Upper lobe of left lung (tissue), 6 donors: Measurements from ENCODE around the gene USP53. TPM values are rescaled to one million over a fixed set of nuclear protein-coding genes. Genes with fewer than 3 reads are reported as not detected.

Experiments used
- ATAC-seq, 2 donors: fragments of 200-7000 bp; cut with Tn5 transposase; one replicate each; pipeline ENCODE4 v1.9.1; 2022; ENCODE audit warnings: mild to moderate bottlenecking in 2 of 2, moderate library complexity in 2 of 2; ENCODE audit not compliant: low FRiP score in 2 of 2
- DNase-seq, 2 donors: peaks; one replicate each; pipeline ENCODE4 v3.0.0-alpha.2; 2019 to 2020
- H3K27ac ChIP-seq, 4 donors: fragments of 200-600 bp; sonication (generic); one replicate each; pipeline ENCODE4 v1.5.1; 2016 to 2019
- H3K27me3 ChIP-seq, 4 donors: fragments of 200-600 bp; sonication (generic); one replicate each; pipeline ENCODE4 v1.5.1; 2017 to 2019
- H3K36me3 ChIP-seq, 4 donors: fragments of 200-600 bp; sonication (generic); one replicate each; pipeline ENCODE4 v1.5.1; 2016 to 2019
- H3K4me1 ChIP-seq, 4 donors: fragments of 200-600 bp; sonication (generic); one replicate each; pipeline ENCODE4 v1.5.1; 2018 to 2019
- H3K4me3 ChIP-seq, 4 donors: fragments of 200-600 bp; sonication (generic); one replicate each; pipeline ENCODE4 v1.5.1; 2017 to 2019; ENCODE audit warnings: mild to moderate bottlenecking in 2 of 4, moderate library complexity in 1 of 4
- H3K9me3 ChIP-seq, 4 donors: fragments of 200-600 bp; sonication (generic); one replicate each; pipeline ENCODE4 v1.5.1; 2018 to 2019
- CTCF ChIP-seq, 6 experiments: fragments of 450-650 bp in 4 of 6; fragments of 200-600 bp in 2 of 6; sonication (generic) in 2 of 6; IDR thresholded peaks; one replicate each; pipeline ENCODE4 v1.5.1; 2016 to 2019; ENCODE audit warnings: antibody characterized with exemption in 6 of 6
- EP300 ChIP-seq, 4 donors: sonication (generic); formaldehyde crosslinking; IDR thresholded peaks; one replicate each; pipeline ENCODE4 v1.5.1; 2017; ENCODE audit warnings: antibody characterized with exemption in 4 of 4, control low read depth in 2 of 4
- POLR2A ChIP-seq, 4 donors: fragments of 450-650 bp; IDR thresholded peaks; one replicate each; pipeline ENCODE4 v1.5.1; 2016 to 2017; ENCODE audit warnings: antibody characterized with exemption in 4 of 4, mild to moderate bottlenecking in 2 of 4
- POLR2AphosphoS5 ChIP-seq, 2 donors: sonication (generic); formaldehyde crosslinking; IDR thresholded peaks; one replicate each; pipeline ENCODE4 v1.5.1; 2017; ENCODE audit warnings: antibody characterized with exemption in 2 of 2
- WGBS, 2 donors: methylation state at CpG; one replicate each; pipeline ENCODE4 v1.1.5; 2017 to 2018; 5-methylcytosine and 5-hydroxymethylcytosine counted together
- total RNA-seq, 6 donors: library from RNA; depleted of rRNA in 4 of 6; stranded (reverse); fragments of >200 nt in 4 of 6; gene quantifications; one replicate each; pipeline versions ENCODE4 v1.1.0 to v1.2.1, GENCODE V29; 2016 to 2021
- donor health status: DM: no; HTN: no; CAD: no; lungs with moderate emphysema.
- donor health status: DM: no; HTN: yes; CAD: no; lungs with severe emphysema.

Gene USP53
- total RNA-seq, 6 donors from 2014 or later: 44.4 to 130 (median 56.0) TPM

GRCh38 chr4:119260528-119260927, 48.0 kb downstream of the USP53 start:
- no peak overlapping the region for H3K27ac ChIP-seq
- peaks cover 5 to 77% (median 15%) of the 10 kb centered on the region in 4 donors for H3K36me3 ChIP-seq
- no peak overlapping the region for H3K4me3 ChIP-seq
- WGBS, 2 donors: 95 to 96% methylated on average over 6 of the region's 6 CpGs
- H3K9me3 ChIP-seq: no peaks in the 10 kb centered on the region
- H3K27me3 ChIP-seq: no peaks in the 10 kb centered on the region
- ATAC-seq (no peak), DNase-seq (no peak)
- no peak for TF ChIP-seq EP300 (IDR thresholded peaks at IDR 0.05)
- no peaks in the 10 kb centered on the region for H3K4me1 ChIP-seq

- H3K4me1 ChIP-seq: no peaks in the 10 kb centered on the region
- DNase-seq: no peak
- H3K27ac ChIP-seq: no peak overlapping the region
- H3K9me3 ChIP-seq: no peaks in the 10 kb centered on the region
- no peaks in the 10 kb centered on the region for H3K27me3 ChIP-seq
- no peak for ATAC-seq
- no peak for TF ChIP-seq CTCF (IDR thresholded peaks at IDR 0.05)
- TF ChIP-seq POLR2AphosphoS5 (IDR thresholded peaks at IDR 0.05): no peak
- no peak for TF ChIP-seq EP300 (IDR thresholded peaks at IDR 0.05)
- TF ChIP-seq POLR2A (IDR thresholded peaks at IDR 0.05): no peak
- H3K36me3 ChIP-seq: peaks cover 3 to 76% (median 10%) of the 10 kb centered on the region in 4 donors
- H3K4me3 ChIP-seq: no peak overlapping the region
- 97 to 98% methylated on average over 1 of the region's 1 CpG for WGBS, 2 donors
Measured at GRCh38 chr4:119261986-119262385, 49.5 kb downstream of the USP53 start.

- no peaks in the 10 kb centered on the region for H3K9me3 ChIP-seq
- H3K27ac ChIP-seq: no peak overlapping the region
- TF ChIP-seq POLR2AphosphoS5 (IDR thresholded peaks at IDR 0.05) (no peak), EP300 (IDR thresholded peaks at IDR 0.05) (no peak), POLR2A (IDR thresholded peaks at IDR 0.05) (no peak), CTCF (IDR thresholded peaks at IDR 0.05) (no peak)
- ATAC-seq (no peak), DNase-seq (no peak)
- WGBS, 2 donors: 85 to 86% methylated on average over 1 of the region's 1 CpG
- H3K27me3 ChIP-seq: no peaks in the 10 kb centered on the region
- H3K4me1 ChIP-seq: no peaks in the 10 kb centered on the region
- peaks cover 0 to 75% (median 6%) of the 10 kb centered on the region in 4 donors for H3K36me3 ChIP-seq
- H3K4me3 ChIP-seq: no peak overlapping the region
Measured at GRCh38 chr4:119264743-119265142, 52.2 kb downstream of the USP53 start.

GRCh38 chr4:119266153-119266552, 53.6 kb downstream of the USP53 start:
- no peak overlapping the region for H3K27ac ChIP-seq
- DNase-seq: no peak
- H3K27me3 ChIP-seq: no peaks in the 10 kb centered on the region
- WGBS, 2 donors: 76 to 83% methylated on average over 4 of the region's 4 CpGs
- ATAC-seq: no peak
- H3K9me3 ChIP-seq: no peaks in the 10 kb centered on the region
- H3K4me3 ChIP-seq: no peak overlapping the region
- H3K36me3 ChIP-seq: peaks cover 0 to 81% (median 5%) of the 10 kb centered on the region in 4 donors
- H3K4me1 ChIP-seq: no peaks in the 10 kb centered on the region
- TF ChIP-seq EP300 (IDR thresholded peaks at IDR 0.05) (no peak), POLR2A (IDR thresholded peaks at IDR 0.05) (no peak), POLR2AphosphoS5 (IDR thresholded peaks at IDR 0.05) (no peak), CTCF (IDR thresholded peaks at IDR 0.05) (no peak)

GRCh38 chr4:119268466-119268865, 56.0 kb downstream of the USP53 start:
- ATAC-seq (no peak), DNase-seq (no peak)
- no peak for TF ChIP-seq EP300 (IDR thresholded peaks at IDR 0.05)
- no peak for TF ChIP-seq POLR2A (IDR thresholded peaks at IDR 0.05)
- TF ChIP-seq POLR2AphosphoS5 (IDR thresholded peaks at IDR 0.05): no peak
- TF ChIP-seq CTCF (IDR thresholded peaks at IDR 0.05): no peak
- Histone ChIP-seq H3K9me3 (no peaks in the 10 kb centered on the region), H3K36me3 (peaks cover 0 to 82% (median 3%) of the 10 kb centered on the region in 4 donors), H3K27ac (no peak overlapping the region), H3K27me3 (no peaks in the 10 kb centered on the region), H3K4me3 (no peak overlapping the region), H3K4me1 (no peaks in the 10 kb centered on the region)
- 79 to 88% methylated on average over 3 of the region's 3 CpGs for WGBS, 2 donors
